Lower leg skin (tissue), 3 donors: Measurements from ENCODE around the gene RAPGEF1.

ENCODE experiments used
- POLR2A ChIP-seq, 2 donors: fragments of 450-650 bp; IDR thresholded peaks; one replicate each; pipeline ENCODE4 v1.6.1; 2016 to 2017; ENCODE audit warnings: antibody characterized with exemption in 2 of 2, mild to moderate bottlenecking in 1 of 2, moderate library complexity in 1 of 2
- TF ChIP-seq, protein P1 (sequence below), 3 donors: fragments of 450-650 bp; IDR thresholded peaks; one replicate each; pipeline ENCODE4 v1.5.1; 2016; ENCODE audit warnings: antibody characterized with exemption in 3 of 3, mild to moderate bottlenecking in 3 of 3, moderate library complexity in 2 of 3

DNA sequence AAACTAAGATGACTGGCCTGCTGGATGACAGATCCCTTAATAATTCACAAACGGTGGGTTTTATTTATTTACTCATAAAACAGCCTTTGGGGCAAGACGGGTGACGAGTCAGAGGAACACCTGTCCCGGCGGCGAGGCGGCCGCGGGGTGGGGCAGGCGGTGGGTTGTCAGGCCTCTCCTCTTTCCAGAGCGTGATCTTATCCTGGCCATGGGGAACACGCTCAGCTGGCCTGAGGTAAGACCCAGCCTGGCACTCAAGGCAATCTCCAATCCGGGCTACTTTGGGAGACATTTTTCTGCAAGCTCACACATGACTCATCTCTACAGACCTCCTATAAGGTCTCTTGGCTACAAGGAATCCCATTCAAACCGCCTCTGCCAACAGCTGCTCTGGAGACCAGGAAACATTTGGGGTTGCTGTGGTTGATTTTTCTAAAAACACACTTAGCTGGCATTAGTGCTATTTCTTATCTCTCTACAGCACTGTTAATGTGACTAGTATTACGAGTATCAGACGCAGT lies 6.3 kb downstream of the RAPGEF1 start:
- TF ChIP-seq, protein P1, sequence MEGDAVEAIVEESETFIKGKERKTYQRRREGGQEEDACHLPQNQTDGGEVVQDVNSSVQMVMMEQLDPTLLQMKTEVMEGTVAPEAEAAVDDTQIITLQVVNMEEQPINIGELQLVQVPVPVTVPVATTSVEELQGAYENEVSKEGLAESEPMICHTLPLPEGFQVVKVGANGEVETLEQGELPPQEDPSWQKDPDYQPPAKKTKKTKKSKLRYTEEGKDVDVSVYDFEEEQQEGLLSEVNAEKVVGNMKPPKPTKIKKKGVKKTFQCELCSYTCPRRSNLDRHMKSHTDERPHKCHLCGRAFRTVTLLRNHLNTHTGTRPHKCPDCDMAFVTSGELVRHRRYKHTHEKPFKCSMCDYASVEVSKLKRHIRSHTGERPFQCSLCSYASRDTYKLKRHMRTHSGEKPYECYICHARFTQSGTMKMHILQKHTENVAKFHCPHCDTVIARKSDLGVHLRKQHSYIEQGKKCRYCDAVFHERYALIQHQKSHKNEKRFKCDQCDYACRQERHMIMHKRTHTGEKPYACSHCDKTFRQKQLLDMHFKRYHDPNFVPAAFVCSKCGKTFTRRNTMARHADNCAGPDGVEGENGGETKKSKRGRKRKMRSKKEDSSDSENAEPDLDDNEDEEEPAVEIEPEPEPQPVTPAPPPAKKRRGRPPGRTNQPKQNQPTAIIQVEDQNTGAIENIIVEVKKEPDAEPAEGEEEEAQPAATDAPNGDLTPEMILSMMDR (IDR thresholded peaks at IDR 0.05), result no peak
- no peak for TF ChIP-seq POLR2A (IDR thresholded peaks at IDR 0.05)
